NCI-H526 (cell line): ENCODE measurements around the gene AXIN2.
A peak's percentile ranks its signal among the peaks of the same experiment; 100 is the strongest.

Experiments
- DNase-seq, 2 experiments: peaks; one replicate each; lab custom pipeline; 2025; lab: John Stamatoyannopoulos, UW

The AXIN2 gene

DNA sequence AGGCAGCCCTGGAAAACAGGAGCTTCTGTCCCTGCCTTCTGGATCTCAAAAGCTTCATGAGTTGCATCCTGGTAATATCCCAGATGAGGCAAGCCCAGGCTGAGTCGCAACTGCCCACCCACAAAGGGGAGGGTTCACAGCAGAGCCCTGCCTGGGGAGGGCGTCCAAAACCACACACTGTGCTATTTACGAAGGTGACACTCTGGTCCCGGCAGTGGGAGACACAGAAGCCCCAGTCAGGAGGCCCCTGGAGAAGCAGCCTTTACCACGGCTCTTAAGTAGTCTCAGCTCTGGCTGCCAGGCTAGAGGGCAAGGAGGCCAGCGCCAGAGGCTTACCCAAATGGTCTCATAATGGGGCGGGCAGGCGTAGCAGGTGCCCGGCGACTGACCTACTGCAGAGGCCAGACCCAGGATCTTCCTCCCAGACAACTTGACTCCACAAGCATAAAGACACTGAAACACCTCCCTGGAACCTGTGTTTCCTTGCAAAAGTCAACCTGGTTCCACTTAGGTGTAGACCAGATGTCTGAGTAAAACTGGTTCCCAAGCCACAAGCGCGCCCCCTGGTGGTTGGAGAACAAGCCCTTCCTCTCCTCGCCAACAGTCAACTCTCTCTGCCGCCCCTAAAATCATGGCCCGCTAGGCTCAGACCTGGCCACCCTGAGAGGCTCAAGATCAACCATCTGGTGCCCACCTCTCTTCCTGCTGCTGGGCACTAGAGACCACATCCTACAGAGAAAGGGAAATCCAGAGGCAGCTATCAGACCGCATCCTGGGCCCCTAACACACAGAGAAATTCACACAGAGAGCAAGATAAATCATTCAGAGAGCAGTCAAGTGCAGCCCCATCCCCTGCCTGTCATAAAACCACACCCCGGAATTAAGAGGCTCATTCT, 5.2 kb downstream of the AXIN2 start:
- peak; percentile 36 to 76 for DNase-seq

DNA sequence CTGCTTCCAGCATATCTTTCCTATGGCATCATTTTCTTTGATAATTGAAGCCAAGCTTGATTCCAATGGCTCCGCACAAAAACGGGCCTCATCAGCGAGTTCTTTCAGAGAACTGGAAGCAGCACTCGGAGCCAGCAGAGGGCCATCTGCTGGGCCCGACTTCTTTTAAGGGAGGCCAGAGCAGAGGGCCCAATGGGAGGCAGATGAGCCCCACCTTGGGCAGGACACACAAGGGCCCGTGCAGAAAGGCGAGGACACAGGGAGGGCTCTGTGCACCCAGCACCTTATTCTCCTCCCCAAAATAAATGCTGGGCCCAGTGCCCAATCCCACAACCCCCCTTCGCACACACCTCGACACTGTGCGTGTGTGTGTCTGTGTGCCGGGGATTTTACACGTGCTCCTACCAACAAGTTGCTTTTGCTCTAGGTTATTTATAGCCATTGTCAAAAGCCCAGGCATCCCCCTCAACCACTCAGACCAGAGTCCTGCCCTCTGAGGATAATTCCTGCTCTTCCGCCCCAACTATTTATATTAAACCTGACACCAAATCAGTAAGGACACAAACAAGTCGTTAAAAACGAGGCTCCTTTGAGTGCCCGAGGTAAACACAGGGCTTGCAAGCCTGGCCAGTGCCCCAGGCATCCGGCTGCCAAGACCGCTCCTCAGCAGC, 6.8 kb downstream of the AXIN2 start:
- no peak for DNase-seq

- no peak for DNase-seq
These were observed 7.5 kb downstream of the AXIN2 start for GRCh38 chr17:65553646-65554552.

DNA sequence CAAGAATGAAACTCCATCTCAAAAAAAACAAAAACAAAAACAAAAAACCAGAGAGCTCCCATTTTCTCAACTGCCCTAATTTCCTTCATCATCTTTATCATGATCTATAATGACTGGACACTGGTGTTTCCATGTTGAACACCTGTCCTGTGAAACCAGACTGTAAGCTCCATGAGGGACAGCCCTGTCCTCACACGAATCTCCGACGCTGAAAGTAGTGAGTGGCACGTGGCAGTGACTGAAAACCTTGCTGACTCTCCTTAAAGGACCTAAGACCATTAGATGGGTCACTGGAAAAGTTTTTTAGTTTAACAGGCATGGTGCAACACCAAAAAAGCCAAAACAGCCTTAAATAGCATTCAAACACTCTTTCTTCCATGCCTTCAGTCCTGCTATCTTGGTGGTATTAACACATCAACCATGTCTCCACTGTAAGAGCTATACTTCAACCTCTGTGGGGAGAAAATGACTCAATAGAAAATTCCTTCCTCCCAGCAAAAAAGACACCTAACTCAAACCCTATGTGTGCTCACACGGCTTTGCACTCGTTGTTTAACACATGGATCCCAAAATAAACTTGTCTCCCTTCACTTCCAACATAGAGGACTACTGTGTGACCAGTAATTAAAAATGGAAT, 8.3 kb downstream of the AXIN2 start:
- DNase-seq = no peak

DNA sequence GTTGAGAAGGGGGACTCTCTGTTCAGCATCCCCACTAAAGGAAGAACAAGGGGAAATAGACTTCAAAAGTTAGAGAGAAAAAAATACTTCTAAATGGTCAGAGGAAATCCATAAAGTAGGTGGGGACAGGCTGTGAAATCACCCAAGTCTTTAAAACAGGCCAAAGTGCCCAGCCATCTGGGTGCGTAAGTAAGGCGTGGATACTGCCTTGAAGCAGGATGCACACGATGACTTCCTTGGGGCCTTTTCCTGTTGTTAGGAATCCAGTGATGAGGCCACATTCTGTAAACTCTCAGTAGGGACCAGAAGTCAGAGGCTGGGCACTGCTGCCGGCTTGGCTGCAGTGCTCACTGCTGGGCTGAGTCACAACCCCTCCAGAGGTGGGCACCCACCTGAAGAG, 9.2 kb downstream of the AXIN2 start:
- DNase-seq = no peak

DNA sequence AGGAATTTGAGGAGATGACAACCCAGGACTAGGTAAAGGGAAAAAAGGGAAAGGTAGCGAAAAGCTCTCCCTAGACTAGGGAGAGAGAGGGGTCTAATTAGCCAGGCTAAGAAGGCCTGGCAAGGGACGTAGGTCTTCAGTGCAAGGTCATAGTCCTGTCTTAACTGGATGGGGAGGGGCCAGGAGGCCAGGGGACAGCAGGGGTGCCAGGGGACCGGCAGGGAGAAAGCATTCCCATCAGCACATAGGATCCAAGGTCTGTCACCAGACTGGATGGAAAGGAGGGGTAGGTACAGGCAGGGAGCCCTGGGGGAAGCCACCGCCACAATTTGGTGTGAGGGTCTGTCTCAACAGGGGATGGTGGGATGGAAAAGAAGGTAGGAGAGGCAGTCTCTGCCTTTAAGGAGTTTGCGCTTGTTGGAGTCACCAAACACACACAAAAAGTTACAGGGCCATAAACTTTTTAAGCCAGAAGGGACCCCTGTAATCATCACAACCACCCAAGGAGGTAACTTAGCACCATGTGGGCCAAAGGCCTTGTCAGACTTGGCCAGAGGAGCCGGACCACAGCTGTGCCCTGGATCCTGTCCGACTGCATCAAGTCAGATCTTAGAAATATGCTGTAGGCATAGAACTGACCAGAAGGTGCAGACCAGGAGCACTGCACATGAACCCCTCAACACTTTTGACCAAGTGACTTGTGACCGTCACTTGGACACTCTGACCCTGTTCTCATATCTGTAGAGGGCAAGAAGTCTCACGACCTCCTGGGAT, 10.0 kb downstream of the AXIN2 start:
- no peak for DNase-seq

DNA sequence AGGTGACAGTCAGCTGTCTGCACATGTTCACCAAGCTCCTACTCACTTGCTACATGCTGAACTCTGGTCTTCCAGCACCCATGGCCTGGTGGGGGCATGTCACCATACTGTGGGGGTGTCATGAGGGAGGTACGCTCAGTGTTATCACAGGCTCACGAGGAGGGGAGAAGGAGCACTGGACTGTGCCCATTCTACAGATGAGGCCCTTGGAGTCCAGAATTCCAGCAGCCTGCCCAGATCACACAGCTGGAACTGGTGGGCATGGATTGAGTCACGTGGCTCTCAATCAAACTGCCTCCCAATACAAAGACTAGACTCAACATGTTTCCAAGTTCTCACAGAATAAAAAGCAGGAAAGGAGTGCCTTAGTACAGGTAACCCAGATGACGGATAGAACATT, 10.7 kb downstream of the AXIN2 start:
- DNase-seq = no peak

- DNase-seq = no peak
These were observed 11.3 kb downstream of the AXIN2 start for GRCh38 chr17:65550075-65550662.

GRCh38 chr17:65548269-65548969, 13.0 kb downstream of the AXIN2 start:
- no peak for DNase-seq

GRCh38 chr17:65547253-65547670, 14.2 kb downstream of the AXIN2 start:
- DNase-seq = no peak

DNA sequence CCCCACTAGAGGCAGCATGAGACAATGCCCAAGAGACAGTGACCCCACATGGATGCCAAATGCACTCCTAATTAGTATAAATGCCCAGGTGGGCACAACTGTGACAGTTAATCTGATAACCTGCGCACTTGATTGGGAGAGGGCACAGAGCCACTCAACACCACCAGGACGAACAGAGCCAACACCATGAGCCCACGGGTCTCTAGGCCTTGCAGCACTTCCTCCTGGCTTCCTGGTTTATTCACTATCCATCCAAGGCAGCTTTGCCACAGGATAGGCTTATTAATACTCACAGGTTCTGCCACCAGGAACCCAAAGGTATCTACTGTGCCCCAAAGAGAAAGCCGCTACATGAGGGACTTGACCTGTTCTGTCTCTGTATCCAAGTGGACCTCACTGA, 14.9 kb downstream of the AXIN2 start:
- DNase-seq = no peak

- no peak for DNase-seq
These were observed 15.5 kb downstream of the AXIN2 start for GRCh38 chr17:65545705-65546523.

- DNase-seq = no peak
These were observed 16.8 kb downstream of the AXIN2 start for GRCh38 chr17:65544672-65545071.

- no peak for DNase-seq
These were observed 18.8 kb downstream of the AXIN2 start for GRCh38 chr17:65542610-65543009.

DNA sequence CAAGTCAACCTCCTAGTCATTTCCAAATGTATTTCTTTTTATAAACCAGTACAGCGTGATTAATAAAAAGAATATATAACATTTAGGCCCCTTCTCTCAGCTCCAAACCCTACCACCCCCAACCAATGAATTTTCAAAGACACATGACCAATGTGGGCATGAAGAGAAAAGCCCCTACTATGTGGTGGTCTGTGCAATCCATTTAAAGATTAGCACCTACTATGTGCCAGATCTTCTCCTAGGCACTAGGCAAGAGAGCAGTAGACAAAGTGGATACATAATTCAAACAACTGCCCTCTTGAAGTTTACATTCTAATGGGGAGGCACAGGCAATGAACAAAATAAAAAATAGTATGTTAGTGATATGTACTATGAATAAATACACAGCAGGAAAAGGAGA, 19.4 kb downstream of the AXIN2 start:
- DNase-seq = no peak

GRCh38 chr17:65541453-65541852, 20.0 kb downstream of the AXIN2 start:
- no peak for DNase-seq

DNA sequence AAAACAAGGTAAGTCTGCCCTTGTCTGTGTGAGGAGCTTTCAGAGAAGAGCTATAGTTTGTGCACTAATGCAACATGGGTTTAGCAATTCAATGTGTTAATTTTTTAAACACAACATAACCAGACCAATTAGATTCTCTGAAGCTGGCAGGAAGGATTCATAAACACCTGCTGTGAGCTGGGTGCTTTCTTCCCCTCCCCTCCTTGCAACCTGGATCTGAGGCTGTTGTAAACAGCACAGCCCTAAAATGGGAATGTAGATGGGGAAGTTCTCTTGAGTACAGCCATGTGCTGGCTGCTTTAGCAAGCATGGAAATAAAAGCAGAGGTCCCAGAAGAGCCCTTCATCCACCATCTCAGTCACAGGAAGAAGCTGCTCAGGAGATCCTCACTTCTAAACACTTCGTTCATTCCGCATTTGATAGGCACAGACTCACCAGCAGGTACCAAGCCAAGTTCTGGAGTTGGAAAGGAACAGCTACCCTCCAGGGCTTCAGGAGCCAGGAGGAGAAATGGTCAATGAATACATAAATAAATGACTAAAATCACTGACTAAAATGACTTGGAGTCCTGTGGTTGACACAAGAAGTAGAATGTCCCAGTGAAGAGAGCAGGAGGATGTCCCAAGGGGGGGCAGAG, 21.7 kb downstream of the AXIN2 start:
- no peak for DNase-seq

DNA sequence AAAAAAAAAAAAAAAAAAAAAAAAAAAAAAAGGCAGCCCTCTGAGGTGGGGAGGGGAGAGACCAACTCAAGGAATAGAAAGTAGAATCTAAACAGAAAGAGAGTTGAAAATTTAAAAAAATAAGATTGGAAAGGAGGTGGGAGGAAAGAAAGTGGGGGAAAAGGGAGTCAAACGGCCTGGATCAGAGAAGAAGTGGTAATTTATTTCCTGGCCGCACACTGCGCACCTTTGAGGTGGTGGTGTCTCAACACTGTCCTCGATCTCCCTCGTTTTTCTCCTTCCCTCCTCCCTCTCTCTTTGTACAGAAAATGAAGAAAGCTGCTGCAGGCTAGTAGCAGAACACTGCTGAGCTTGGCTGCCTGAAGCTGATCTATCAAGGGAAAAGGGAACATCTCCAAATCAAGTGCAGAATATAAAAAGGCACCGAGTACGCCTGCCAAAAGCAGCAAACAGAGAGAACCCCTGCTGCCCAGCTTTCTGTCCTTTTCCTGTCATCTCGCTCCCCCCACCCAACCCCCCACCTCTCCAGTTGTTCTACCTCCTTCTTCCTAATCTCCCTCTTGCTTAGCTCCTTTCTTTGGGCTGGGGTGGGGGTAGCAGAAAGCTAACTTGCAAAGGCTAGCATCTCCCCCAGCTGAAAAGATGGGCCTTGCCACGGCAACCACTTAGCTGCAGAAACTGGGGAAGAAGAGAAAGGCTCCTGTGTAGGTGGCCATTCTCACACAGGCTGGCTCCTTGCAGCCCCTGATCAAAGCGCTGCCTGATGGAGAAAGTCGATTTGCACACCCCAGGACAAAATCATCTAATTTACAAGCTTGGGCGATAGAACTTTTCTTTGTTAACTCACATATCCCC, 22.5 kb downstream of the AXIN2 start:
- DNase-seq = no peak
